Neutrophil (primary cell): ENCODE data around the gene PTPRO.
"Not testable (repeated sequence)": the region's sequence is repeated elsewhere in the genome, so short reads cannot be mapped to it uniquely, and the experiment has no call there.

Experiments used
- H3K27ac ChIP-seq: fragments of 200-600 bp; sonication (generic); 2 replicates; pipeline ENCODE4 v1.5.1; 2016; ENCODE audit warnings: mild to moderate bottlenecking, moderate library complexity
- H3K27me3 ChIP-seq: fragments of 200-600 bp; sonication (generic); 2 replicates; pipeline ENCODE4 v1.6.0; 2016; ENCODE audit warnings: mild to moderate bottlenecking
- H3K36me3 ChIP-seq: fragments of 200-600 bp; sonication (generic); 2 replicates; pipeline ENCODE4 v1.5.1; 2017
- H3K4me1 ChIP-seq, 2 experiments: fragments of 200-600 bp in 1 of 2; sonication (generic) in 1 of 2; 1 replicate in 1 of 2; 2 replicates in 1 of 2; pipeline versions ENCODE4 v1.5.1 to v1.6.1; 2013 to 2016; ENCODE audit warnings: low read depth in 1 of 2, low read length in 1 of 2, mild to moderate bottlenecking in 1 of 2, moderate library complexity in 1 of 2; ENCODE audit not compliant: control insufficient read depth in 1 of 2, insufficient read depth in 1 of 2
- H3K4me3 ChIP-seq, 2 experiments: fragments of 200-600 bp in 1 of 2; sonication (generic) in 1 of 2; 1 replicate in 1 of 2; 2 replicates in 1 of 2; pipeline ENCODE4 v1.5.1; 2013 to 2016; ENCODE audit warnings: low read depth in 1 of 2, low read length in 1 of 2, mild to moderate bottlenecking in 1 of 2, moderate library complexity in 1 of 2
- H3K9me3 ChIP-seq: fragments of 200-600 bp; sonication (generic); 2 replicates; pipeline ENCODE4 v1.5.1; 2016
- TF ChIP-seq, protein P1 (sequence below): fragments of 200-600 bp; sonication (generic); IDR thresholded peaks from 2 replicates; pipeline ENCODE4 v1.5.1; 2016; ENCODE audit warnings: antibody characterized with exemption

PTPRO gene

GRCh38 chr12:15608406-15608805 lies 286.1 kb downstream of the PTPRO start:
- Histone ChIP-seq H3K9me3 (no peaks in the 10 kb centered on the region), H3K4me3 (no peak overlapping the region), H3K27ac (no peak overlapping the region), H3K4me1 (no peaks in the 10 kb centered on the region), H3K36me3 (no peaks in the 10 kb centered on the region), H3K27me3 (no peaks in the 10 kb centered on the region)
- TF ChIP-seq, protein P1, sequence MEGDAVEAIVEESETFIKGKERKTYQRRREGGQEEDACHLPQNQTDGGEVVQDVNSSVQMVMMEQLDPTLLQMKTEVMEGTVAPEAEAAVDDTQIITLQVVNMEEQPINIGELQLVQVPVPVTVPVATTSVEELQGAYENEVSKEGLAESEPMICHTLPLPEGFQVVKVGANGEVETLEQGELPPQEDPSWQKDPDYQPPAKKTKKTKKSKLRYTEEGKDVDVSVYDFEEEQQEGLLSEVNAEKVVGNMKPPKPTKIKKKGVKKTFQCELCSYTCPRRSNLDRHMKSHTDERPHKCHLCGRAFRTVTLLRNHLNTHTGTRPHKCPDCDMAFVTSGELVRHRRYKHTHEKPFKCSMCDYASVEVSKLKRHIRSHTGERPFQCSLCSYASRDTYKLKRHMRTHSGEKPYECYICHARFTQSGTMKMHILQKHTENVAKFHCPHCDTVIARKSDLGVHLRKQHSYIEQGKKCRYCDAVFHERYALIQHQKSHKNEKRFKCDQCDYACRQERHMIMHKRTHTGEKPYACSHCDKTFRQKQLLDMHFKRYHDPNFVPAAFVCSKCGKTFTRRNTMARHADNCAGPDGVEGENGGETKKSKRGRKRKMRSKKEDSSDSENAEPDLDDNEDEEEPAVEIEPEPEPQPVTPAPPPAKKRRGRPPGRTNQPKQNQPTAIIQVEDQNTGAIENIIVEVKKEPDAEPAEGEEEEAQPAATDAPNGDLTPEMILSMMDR: no peak

GRCh38 chr12:15608941-15609340 lies 286.6 kb downstream of the PTPRO start:
- H3K27ac ChIP-seq: no peak overlapping the region
- H3K4me3 ChIP-seq: no peak overlapping the region
- H3K4me1 ChIP-seq: no peaks in the 10 kb centered on the region
- no peaks in the 10 kb centered on the region for H3K36me3 ChIP-seq
- TF ChIP-seq, protein P1: no peak
- H3K9me3 ChIP-seq: no peaks in the 10 kb centered on the region
- H3K27me3 ChIP-seq: no peaks in the 10 kb centered on the region

DNA sequence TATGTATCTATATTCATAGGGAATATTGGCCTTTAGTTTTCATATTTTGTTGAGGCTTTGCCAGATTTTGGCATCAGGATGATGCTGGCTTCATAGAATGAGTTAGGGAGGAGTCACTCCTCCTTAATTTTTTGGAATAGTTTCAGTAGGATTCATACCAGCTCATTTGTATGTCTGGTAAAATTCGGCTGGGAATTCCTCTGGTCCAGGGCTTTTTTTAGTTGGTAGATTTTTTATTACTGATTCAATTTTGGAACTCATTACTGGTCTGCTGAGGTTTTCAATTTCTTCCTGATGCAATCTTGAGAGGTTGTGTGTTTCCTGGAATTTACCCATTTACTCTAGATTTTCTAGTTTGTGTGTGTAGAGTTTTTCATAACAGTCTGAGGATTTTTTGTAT lies 291.7 kb downstream of the PTPRO start:
- no peak overlapping the region for H3K27ac ChIP-seq
- H3K4me1 ChIP-seq: no peaks in the 10 kb centered on the region
- TF ChIP-seq, protein P1: no peak
- H3K36me3 ChIP-seq: no peaks in the 10 kb centered on the region
- no peak overlapping the region for H3K4me3 ChIP-seq
- no peaks in the 10 kb centered on the region for H3K9me3 ChIP-seq
- no peaks in the 10 kb centered on the region for H3K27me3 ChIP-seq

DNA sequence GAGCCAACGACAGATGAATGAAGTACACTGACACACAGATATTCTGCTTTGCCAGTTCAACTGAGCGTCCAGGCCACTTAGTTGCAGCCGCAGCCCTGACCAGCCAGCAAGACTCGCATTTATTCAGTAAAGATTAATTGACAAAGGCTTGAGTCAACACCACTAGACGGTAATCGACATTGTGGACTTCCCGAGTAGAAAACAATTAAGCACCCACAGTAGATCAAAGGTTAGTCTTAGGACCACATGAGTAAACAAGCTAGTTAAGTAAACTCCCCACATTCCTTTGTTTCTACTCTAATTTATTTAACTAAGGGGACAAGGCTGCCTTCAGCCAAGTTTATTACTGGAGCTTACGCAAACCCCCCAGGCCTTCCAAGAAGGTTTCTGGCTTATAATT lies 294.2 kb downstream of the PTPRO start:
- not testable (repeated sequence) for H3K27ac ChIP-seq, H3K9me3 ChIP-seq, H3K4me3 ChIP-seq, H3K4me1 ChIP-seq, H3K27me3 ChIP-seq, H3K36me3 ChIP-seq

- H3K27me3 ChIP-seq: no peaks in the 10 kb centered on the region
- no peak overlapping the region for H3K4me3 ChIP-seq
- H3K36me3 ChIP-seq: no peaks in the 10 kb centered on the region
- no peaks in the 10 kb centered on the region for H3K4me1 ChIP-seq
- TF ChIP-seq, protein P1: no peak
- no peaks in the 10 kb centered on the region for H3K9me3 ChIP-seq
- no peak overlapping the region for H3K27ac ChIP-seq
Observed at GRCh38 chr12:15620741-15621539, 298.6 kb downstream of the PTPRO start.

GRCh38 chr12:15625075-15625474 lies 302.8 kb downstream of the PTPRO start:
- H3K9me3 ChIP-seq: no peaks in the 10 kb centered on the region
- H3K27ac ChIP-seq: no peak overlapping the region
- H3K36me3 ChIP-seq: no peaks in the 10 kb centered on the region
- H3K27me3 ChIP-seq: no peaks in the 10 kb centered on the region
- TF ChIP-seq, protein P1: no peak
- no peaks in the 10 kb centered on the region for H3K4me1 ChIP-seq
- no peak overlapping the region for H3K4me3 ChIP-seq
